ENCODE results near the gene GPR21. TPM values are rescaled to one million over a fixed set of nuclear protein-coding genes. Genes with fewer than 3 reads are reported as not detected.

GPR21 gene
- total RNA-seq, 4 donors from 2014 or later, result 1.0 to 4.7 (median 1.0) TPM; not detected in 1

GRCh38 chr9:122996586-122996985, 36.9 kb upstream of the GPR21 start:
- 96% methylated on average over 1 of the region's 1 CpG for WGBS
- Histone ChIP-seq H3K27ac (no peak overlapping the region), H3K9me3 (no peaks in the 10 kb centered on the region), H3K4me1 (peaks cover 3% of the 10 kb centered on the region), H3K27me3 (no peaks in the 10 kb centered on the region), H3K4me3 (no peak overlapping the region), H3K36me3 (peaks cover 64% of the 10 kb centered on the region)
- TF ChIP-seq POLR2AphosphoS5 (IDR thresholded peaks at IDR 0.05), result no peak
- TF ChIP-seq POLR2A (IDR thresholded peaks at IDR 0.05), result no peak
- no peak for TF ChIP-seq CTCF (IDR thresholded peaks at IDR 0.05)
- no peak for TF ChIP-seq EP300 (IDR thresholded peaks at IDR 0.05)
- DNase-seq (ENCODE audit: low spot score in 2 of 2), result no peak

GRCh38 chr9:122998448-122998847, 35.0 kb upstream of the GPR21 start:
- 91% methylated on average over 5 of the region's 5 CpGs for WGBS
- Histone ChIP-seq H3K4me3 (no peak overlapping the region), H3K4me1 (no peaks in the 10 kb centered on the region), H3K36me3 (peaks cover 59% of the 10 kb centered on the region), H3K9me3 (no peaks in the 10 kb centered on the region), H3K27ac (no peak overlapping the region), H3K27me3 (no peaks in the 10 kb centered on the region)
- no peak for TF ChIP-seq CTCF (IDR thresholded peaks at IDR 0.05)
- no peak for TF ChIP-seq POLR2AphosphoS5 (IDR thresholded peaks at IDR 0.05)
- TF ChIP-seq POLR2A (IDR thresholded peaks at IDR 0.05), result no peak
- no peak for TF ChIP-seq EP300 (IDR thresholded peaks at IDR 0.05)
- no peak for DNase-seq (ENCODE audit: low spot score in 2 of 2)

- peaks cover 57% of the 10 kb centered on the region for H3K36me3 ChIP-seq
- DNase-seq (ENCODE audit: low spot score in 2 of 2), result no peak
Measured at GRCh38 chr9:123000371-123001068, 32.9 kb upstream of the GPR21 start.

GRCh38 chr9:123002754-123003153, 30.7 kb upstream of the GPR21 start:
- no peak for TF ChIP-seq CTCF (IDR thresholded peaks at IDR 0.05)
- TF ChIP-seq EP300 (IDR thresholded peaks at IDR 0.05), result no peak
- no peak for TF ChIP-seq POLR2A (IDR thresholded peaks at IDR 0.05)
- no peak for TF ChIP-seq POLR2AphosphoS5 (IDR thresholded peaks at IDR 0.05)
- WGBS, result 74% methylated on average over 5 of the region's 5 CpGs
- no peak for DNase-seq (ENCODE audit: low spot score in 2 of 2)
- peaks cover 40% of the 10 kb centered on the region for H3K36me3 ChIP-seq
- no peaks in the 10 kb centered on the region for H3K9me3 ChIP-seq
- no peaks in the 10 kb centered on the region for H3K4me1 ChIP-seq
- no peak overlapping the region for H3K4me3 ChIP-seq
- H3K27ac ChIP-seq, result no peak overlapping the region
- no peaks in the 10 kb centered on the region for H3K27me3 ChIP-seq

More at GRCh38 chr9:123000371-123001068, 32.9 kb upstream of the GPR21 start:
- no peaks in the 10 kb centered on the region for H3K4me1 ChIP-seq
- no peak overlapping the region for H3K27ac ChIP-seq
- TF ChIP-seq EP300 (IDR thresholded peaks at IDR 0.05) (no peak), POLR2AphosphoS5 (IDR thresholded peaks at IDR 0.05) (no peak), POLR2A (IDR thresholded peaks at IDR 0.05) (no peak), CTCF (IDR thresholded peaks at IDR 0.05) (no peak)
- no peaks in the 10 kb centered on the region for H3K9me3 ChIP-seq
- WGBS, result 100% methylated on average over 1 of the region's 1 CpG
- no peak overlapping the region for H3K4me3 ChIP-seq
- H3K27me3 ChIP-seq, result no peaks in the 10 kb centered on the region

GRCh38 chr9:123003466-123003865, 30.0 kb upstream of the GPR21 start:
- H3K27ac ChIP-seq, result no peak overlapping the region
- WGBS, result 46% methylated on average over 2 of the region's 2 CpGs

More at GRCh38 chr9:123003466-123003865, 30.0 kb upstream of the GPR21 start:
- DNase-seq (ENCODE audit: low spot score in 2 of 2), result no peak
- no peaks in the 10 kb centered on the region for H3K27me3 ChIP-seq
- no peaks in the 10 kb centered on the region for H3K4me1 ChIP-seq
- H3K36me3 ChIP-seq, result peaks cover 34% of the 10 kb centered on the region
- H3K4me3 ChIP-seq, result no peak overlapping the region
- no peaks in the 10 kb centered on the region for H3K9me3 ChIP-seq
- TF ChIP-seq CTCF (IDR thresholded peaks at IDR 0.05) (no peak), POLR2AphosphoS5 (IDR thresholded peaks at IDR 0.05) (no peak), POLR2A (IDR thresholded peaks at IDR 0.05) (no peak), EP300 (IDR thresholded peaks at IDR 0.05) (no peak)

Measured in suprapubic skin (tissue), 4 donors.